HCT116 (cell line): ENCODE measurements around the gene ZDHHC14. TPM values are rescaled to one million over a fixed set of nuclear protein-coding genes. Genes with fewer than 3 reads are reported as not detected.

ENCODE experiments used
- ATAC-seq: fragments of 200-7000 bp; cut with Tn5 transposase; 2 replicates; pipeline ENCODE4 v1.9.1; 2020; ENCODE audit warnings: mild to moderate bottlenecking, moderate library complexity
- BruUV-seq: library from RNA; stranded (reverse); fragments of 400-500 nt; replicated peaks from 2 replicates; lab custom pipeline; 2021; lab: Mats Ljungman, UMichigan
- CTCF ChIA-PET: fragments of 300-600 bp; sonication (Branson Sonifier 250); formaldehyde crosslinking; loops from one replicate; lab custom pipeline; 2021; ENCODE audit warnings: antibody characterized with exemption; lab: Charles Lee
- POLR2A ChIA-PET: fragments of 300-600, 350-600 bp; sonication (Branson Sonifier 250); formaldehyde crosslinking; loops from one replicate; lab custom pipeline; 2021; ENCODE audit warnings: antibody characterized with exemption; lab: Charles Lee
- RAD21 ChIA-PET, 2 experiments: fragments of 300-600 bp; sonication (Branson Sonifier 250); formaldehyde crosslinking; loops; one replicate each; lab custom pipeline; 2023; ENCODE audit warnings: low total read pairs in 2 of 2; ENCODE audit not compliant: uncharacterized antibody in 2 of 2, unreplicated experiment in 2 of 2, low non-redundant PET in 1 of 2; lab: Charles Lee
- DNase-seq: peaks from one replicate; pipeline ENCODE4 v3.0.0-alpha.2; 2010; ENCODE audit warnings: low read depth, low spot score
- H2AFZ ChIP-seq: fragments of 200-600 bp; shearing (Covaris generic), sonication (generic); 2 replicates; pipeline ENCODE4 v1.6.1; 2017; ENCODE audit warnings: low read depth, mixed run types, mixed read lengths, antibody characterized with exemption, low read length; ENCODE audit not compliant: poor library complexity, severe bottlenecking
- H3K27ac ChIP-seq: 2 replicates; pipeline ENCODE4 v1.5.1; 2012; ENCODE audit warnings: low read depth, low read length
- H3K27me3 ChIP-seq: fragments of 200-600 bp; sonication (generic); 2 replicates; pipeline ENCODE4 v1.6.1; 2016; ENCODE audit warnings: mixed run types, low read length, mixed read lengths; ENCODE audit not compliant: insufficient read depth
- H3K36me3 ChIP-seq, 2 experiments: fragments of 200-500 bp in 1 of 2; fragments of 200-600 bp in 1 of 2; sonication (Bioruptor generic) in 1 of 2; sonication (generic) in 1 of 2; 2 replicates each; pipeline versions ENCODE4 v1.5.1 to v1.6.1; 2014 to 2016; ENCODE audit warnings: low read length in 2 of 2, inconsistent platforms in 1 of 2, mixed read lengths in 1 of 2, mixed run types in 1 of 2; ENCODE audit not compliant: insufficient read depth in 2 of 2, control insufficient read depth in 1 of 2
- H3K4me1 ChIP-seq, 2 experiments: fragments of 200-600 bp in 1 of 2; sonication (generic) in 1 of 2; 2 replicates each; pipeline versions ENCODE4 v1.5.1 to v1.6.1; 2012 to 2017; ENCODE audit warnings: low read length in 2 of 2, inconsistent platforms in 1 of 2, mild to moderate bottlenecking in 1 of 2, mixed read lengths in 1 of 2, mixed run types in 1 of 2, moderate library complexity in 1 of 2; ENCODE audit not compliant: insufficient read depth in 2 of 2, control insufficient read depth in 1 of 2
- H3K4me2 ChIP-seq: fragments of 200-600 bp; sonication (generic); 2 replicates; pipeline ENCODE4 v1.6.1; 2017; ENCODE audit warnings: mixed run types, low read length, mixed read lengths
- H3K4me3 ChIP-seq, 2 experiments: fragments of 200-600 bp in 1 of 2; sonication (generic) in 1 of 2; replicated peaks in 1 of 2; 2 replicates each; pipeline ENCODE4 v1.5.1; 2011 to 2016; ENCODE audit warnings: low read length in 2 of 2, control low read depth in 1 of 2, low read depth in 1 of 2, mild to moderate bottlenecking in 1 of 2, mixed read lengths in 1 of 2, mixed run types in 1 of 2
- H3K79me2 ChIP-seq: fragments of 200-600 bp; sonication (generic); 2 replicates; pipeline ENCODE4 v1.6.1; 2017; ENCODE audit warnings: mild to moderate bottlenecking, mixed run types, low read length, moderate library complexity, mixed read lengths; ENCODE audit not compliant: insufficient read depth
- H3K9ac ChIP-seq: fragments of 200-600 bp; sonication (generic); 2 replicates; pipeline ENCODE4 v1.6.1; 2016; ENCODE audit warnings: low read length, mixed read lengths
- H3K9me2 ChIP-seq: fragments of 200-600 bp; sonication (generic), shearing (Covaris generic); 2 replicates; pipeline ENCODE4 v1.6.1; 2017; ENCODE audit warnings: mixed run types, mild to moderate bottlenecking, moderate library complexity; ENCODE audit not compliant: insufficient read depth
- H3K9me3 ChIP-seq, 2 experiments: fragments of 200-500 bp in 1 of 2; fragments of 200-600 bp in 1 of 2; sonication (Bioruptor generic) in 1 of 2; sonication (generic) in 1 of 2; 2 replicates each; pipeline ENCODE4 v1.6.1; 2014 to 2017; ENCODE audit warnings: low read length in 2 of 2, mixed read lengths in 2 of 2, inconsistent platforms in 1 of 2, low read depth in 1 of 2, mild to moderate bottlenecking in 1 of 2, mixed run types in 1 of 2, moderate library complexity in 1 of 2; ENCODE audit not compliant: control insufficient read depth in 1 of 2, insufficient read depth in 1 of 2
- H4K20me1 ChIP-seq: fragments of 200-600 bp; sonication (generic), shearing (Covaris generic); 2 replicates; pipeline ENCODE4 v1.6.1; 2017; ENCODE audit warnings: mixed run types, mild to moderate bottlenecking, moderate library complexity; ENCODE audit not compliant: insufficient read depth
- ATF3 ChIP-seq: IDR thresholded peaks from 2 replicates; pipeline ENCODE4 v1.6.1; 2012
- CBX3 ChIP-seq: IDR thresholded peaks from 2 replicates; pipeline ENCODE4 v1.6.1; 2012; ENCODE audit warnings: low read depth
- CTCF ChIP-seq, 3 experiments: fragments of 200-600 bp in 1 of 3; sonication (generic) in 1 of 3; IDR thresholded peaks in 2 of 3; conservative IDR thresholded peaks in 1 of 3; 2 replicates each; pipeline ENCODE4 v1.5.1; 2012 to 2017; ENCODE audit warnings: low read depth in 2 of 3, low read length in 2 of 3, antibody characterized with exemption in 1 of 3, borderline replicate concordance in 1 of 3, control low read depth in 1 of 3, mild to moderate bottlenecking in 1 of 3, mixed read lengths in 1 of 3, mixed run types in 1 of 3, moderate library complexity in 1 of 3; ENCODE audit not compliant: insufficient read depth in 1 of 3
- EGR1 ChIP-seq: IDR thresholded peaks from 2 replicates; pipeline ENCODE4 v1.6.1; 2012; ENCODE audit warnings: low read depth
- ELF1 ChIP-seq: IDR thresholded peaks from 2 replicates; pipeline ENCODE4 v1.6.1; 2012; ENCODE audit warnings: low read depth, borderline replicate concordance
- EZH2 ChIP-seq: fragments of 200-600 bp; sonication (generic); IDR thresholded peaks from 2 replicates; pipeline ENCODE4 v1.6.1; 2017; ENCODE audit warnings: antibody characterized with exemption, mixed run types
- FOSL1 ChIP-seq: IDR thresholded peaks from 2 replicates; pipeline ENCODE4 v1.6.1; 2012; ENCODE audit warnings: low read depth
- JUND ChIP-seq: IDR thresholded peaks from 2 replicates; pipeline ENCODE4 v1.6.1; 2012
- MAX ChIP-seq: IDR thresholded peaks from 2 replicates; pipeline ENCODE4 v1.6.1; 2012
- POLR2A ChIP-seq: IDR thresholded peaks from 2 replicates; pipeline ENCODE4 v1.7.0; 2011; ENCODE audit warnings: borderline replicate concordance; ENCODE audit not compliant: insufficient read depth, insufficient read length; ENCODE audit errors: extremely low read depth
- REST ChIP-seq: IDR thresholded peaks from 2 replicates; pipeline ENCODE4 v1.6.1; 2012; ENCODE audit warnings: low read depth
- SIN3A ChIP-seq: IDR thresholded peaks from 2 replicates; pipeline ENCODE4 v1.6.1; 2012; ENCODE audit warnings: low read depth
- SP1 ChIP-seq: IDR thresholded peaks from 2 replicates; pipeline ENCODE4 v1.6.1; 2012; ENCODE audit warnings: low read depth
- YY1 ChIP-seq: IDR thresholded peaks from 2 replicates; pipeline ENCODE4 v1.6.1; 2011; ENCODE audit warnings: low read length, low read depth, moderate library complexity, mild to moderate bottlenecking; ENCODE audit not compliant: insufficient replicate concordance; ENCODE audit errors: extremely low read depth
- intact Hi-C: fragments of 100-400 bp; cut with micrococcal nuclease; formaldehyde crosslinking; loops from 2 replicates; pipeline ENCODE4 v1.10.0; 2022
- total RNA-seq: library from RNA; stranded (reverse); gene quantifications from one replicate; pipeline ENCODE4 v1.2.1, GENCODE V29; 2021; ENCODE audit not compliant: unreplicated experiment

ZDHHC14 gene
- total RNA-seq, 1 experiment from 2014 or later, result 5.3 TPM

- BruUV-seq, result no TSS peak
- no peaks in the 10 kb centered on the region for H3K79me2 ChIP-seq
- no peaks in the 10 kb centered on the region for H4K20me1 ChIP-seq
- no peaks in the 10 kb centered on the region for H3K9me2 ChIP-seq
- ChIA-PET POLR2A (no interaction called here), RAD21 (no interaction called here)
- H3K9me3 ChIP-seq, result no peaks in the 10 kb centered on the region
- no peak for ATAC-seq
- no peak for TF ChIP-seq SIN3A
- TF ChIP-seq, all 23 proteins: peak for 0
- Histone ChIP-seq H3K27ac (no peak overlapping the region), H3K4me3 (no peak overlapping the region), H3K4me1 (peaks cover 0 to 8% of the 10 kb centered on the region in 2 experiments; a peak in 1 of 4 replicates), H3K36me3 (no peaks in the 10 kb centered on the region), H3K4me2 (no peak overlapping the region), H2AFZ (no peak overlapping the region), H3K27me3 (no peaks in the 10 kb centered on the region), H3K9ac (no peak overlapping the region)
- DNase-seq, result no peak
- intact Hi-C loops, result no loop called here
- CTCF ChIA-PET, result no interaction called here
These were observed 312.9 kb downstream of the ZDHHC14 start for GRCh38 chr6:157693867-157694266.

GRCh38 chr6:157695301-157696040, 314.5 kb downstream of the ZDHHC14 start:
- Histone ChIP-seq H4K20me1 (no peaks in the 10 kb centered on the region), H3K79me2 (no peaks in the 10 kb centered on the region), H3K27me3 (no peaks in the 10 kb centered on the region), H3K36me3 (no peaks in the 10 kb centered on the region), H3K9me2 (no peaks in the 10 kb centered on the region), H3K9me3 (no peaks in the 10 kb centered on the region), H3K4me2 (no peak overlapping the region), H3K4me1 (no peaks in the 10 kb centered on the region), H3K9ac (no peak overlapping the region), H3K27ac (no peak overlapping the region), H3K4me3 (no peak overlapping the region), H2AFZ (no peak overlapping the region)
- BruUV-seq, result no TSS peak
- POLR2A ChIA-PET, result no interaction called here
- no peak for DNase-seq
- RAD21 ChIA-PET, result no interaction called here
- CTCF ChIA-PET, result no interaction called here
- ATAC-seq, result no peak
- intact Hi-C loops, result no loop called here
- no peak for TF ChIP-seq EGR1
- no peak for TF ChIP-seq SIN3A
- TF ChIP-seq POLR2A, result no peak
- no peak for TF ChIP-seq YY1
- TF ChIP-seq FOSL1, result no peak
- no peak for TF ChIP-seq ELF1
- TF ChIP-seq JUND, result no peak
- no peak for TF ChIP-seq CTCF (IDR thresholded peaks at IDR 0.05 in 2 of 3, conservative IDR thresholded peaks at IDR 0.05 in 1 of 3; ENCODE audit: borderline replicate concordance in 1 of 3, insufficient read depth in 1 of 3, low read depth in 2 of 3, low read length in 2 of 3)
- TF ChIP-seq REST, result no peak
- no peak for TF ChIP-seq SP1
- no peak for TF ChIP-seq CBX3
- no peak for TF ChIP-seq EZH2
- TF ChIP-seq ATF3, result no peak
- TF ChIP-seq MAX, result no peak
